RPMI7951 (cell line): ENCODE data around the gene PSMA6. TPM values are rescaled to one million over a fixed set of nuclear protein-coding genes. Genes with fewer than 3 reads are reported as not detected.
"Not testable (repeated sequence)": the region's sequence is repeated elsewhere in the genome, so short reads cannot be mapped to it uniquely, and the experiment has no call there.

Source experiments
- DNase-seq: peaks from one replicate; pipeline ENCODE4 v3.0.0-alpha.2; 2012; ENCODE audit warnings: low read depth
- total RNA-seq: library from RNA; depleted of rRNA; stranded (reverse); fragments of >200 nt; shearing (Covaris generic); gene quantifications from 2 replicates; pipeline ENCODE4 v1.2.3, GENCODE V29; 2014

Gene PSMA6
- total RNA-seq, 1 experiment from 2014 or later: 371 TPM

GRCh38 chr14:35284506-35284905, 7.7 kb upstream of the PSMA6 start:
- DNase-seq: no peak

GRCh38 chr14:35285168-35286002, 6.8 kb upstream of the PSMA6 start:
- peak; percentile 6 for DNase-seq

- DNase-seq: no peak
These were observed 6.1 kb upstream of the PSMA6 start for GRCh38 chr14:35286003-35286600.

- DNase-seq: no peak
These were observed 5.5 kb upstream of the PSMA6 start for GRCh38 chr14:35286707-35287106.

- peak; percentile 5 for DNase-seq
These were observed 4.7 kb upstream of the PSMA6 start for GRCh38 chr14:35287431-35288013.

GRCh38 chr14:35289623-35290022, 2.6 kb upstream of the PSMA6 start:
- DNase-seq: no peak

- peak; percentile 2 for DNase-seq
These were observed 784 bp downstream of the PSMA6 start for GRCh38 chr14:35292770-35293561.

GRCh38 chr14:35295845-35296161, 3.6 kb downstream of the PSMA6 start:
- DNase-seq: no peak

- DNase-seq: no peak
These were observed 4.4 kb downstream of the PSMA6 start for GRCh38 chr14:35296545-35296944.

GRCh38 chr14:35297706-35298105, 5.5 kb downstream of the PSMA6 start:
- no peak for DNase-seq

- no peak for DNase-seq
These were observed 6.2 kb downstream of the PSMA6 start for GRCh38 chr14:35298351-35298750.

- no peak for DNase-seq
These were observed 7.5 kb downstream of the PSMA6 start for GRCh38 chr14:35299708-35300107.

GRCh38 chr14:35300228-35300627, 8.0 kb downstream of the PSMA6 start:
- no peak for DNase-seq

- not testable (repeated sequence) for DNase-seq
These were observed 9.2 kb downstream of the PSMA6 start for GRCh38 chr14:35301334-35301733.

GRCh38 chr14:35301735-35302528, 9.8 kb downstream of the PSMA6 start:
- no peak for DNase-seq

GRCh38 chr14:35303149-35303935, 11.2 kb downstream of the PSMA6 start:
- no peak for DNase-seq

GRCh38 chr14:35304812-35305462, 12.8 kb downstream of the PSMA6 start:
- no peak for DNase-seq

GRCh38 chr14:35305633-35306032, 13.5 kb downstream of the PSMA6 start:
- DNase-seq: no peak

- DNase-seq: no peak
These were observed 13.9 kb downstream of the PSMA6 start for GRCh38 chr14:35306114-35306513.

- DNase-seq: no peak
These were observed 25.6 kb downstream of the PSMA6 start for GRCh38 chr14:35317820-35318219.
